ENCODE results near the gene PPP1R3F.
"Not testable (repeated sequence)": the region's sequence is repeated elsewhere in the genome, so short reads cannot be mapped to it uniquely, and the experiment has no call there.

The PPP1R3F gene

GRCh38 chrX:49316085-49316484 lies 46.5 kb downstream of the PPP1R3F start:
- Histone ChIP-seq H3K9me3 (ENCODE audit: insufficient read depth, low read length, severe bottlenecking) (no peaks in the 10 kb centered on the region), H3K4me1 (ENCODE audit: insufficient read depth, low read length) (no peaks in the 10 kb centered on the region), H3K9ac (ENCODE audit: low read depth, low read length) (no peak overlapping the region), H3K79me2 (ENCODE audit: insufficient read depth, low read length) (no peaks in the 10 kb centered on the region), H3K27ac (ENCODE audit: low read length) (no peak overlapping the region), H4K20me1 (ENCODE audit: insufficient read depth, low read length) (no peaks in the 10 kb centered on the region), H3K27me3 (ENCODE audit: insufficient read depth, low read length, poor library complexity) (no peaks in the 10 kb centered on the region), H3K4me2 (ENCODE audit: insufficient read depth, low read length) (no peak overlapping the region), H3K36me3 (ENCODE audit: insufficient read depth, low read length) (no peaks in the 10 kb centered on the region), H3K4me3 (ENCODE audit: low read depth in 1 of 2, low read length in 2 of 2) (no peak overlapping the region), H2AFZ (ENCODE audit: low read depth, low read length) (no peak overlapping the region)
- TF ChIP-seq, protein P1, sequence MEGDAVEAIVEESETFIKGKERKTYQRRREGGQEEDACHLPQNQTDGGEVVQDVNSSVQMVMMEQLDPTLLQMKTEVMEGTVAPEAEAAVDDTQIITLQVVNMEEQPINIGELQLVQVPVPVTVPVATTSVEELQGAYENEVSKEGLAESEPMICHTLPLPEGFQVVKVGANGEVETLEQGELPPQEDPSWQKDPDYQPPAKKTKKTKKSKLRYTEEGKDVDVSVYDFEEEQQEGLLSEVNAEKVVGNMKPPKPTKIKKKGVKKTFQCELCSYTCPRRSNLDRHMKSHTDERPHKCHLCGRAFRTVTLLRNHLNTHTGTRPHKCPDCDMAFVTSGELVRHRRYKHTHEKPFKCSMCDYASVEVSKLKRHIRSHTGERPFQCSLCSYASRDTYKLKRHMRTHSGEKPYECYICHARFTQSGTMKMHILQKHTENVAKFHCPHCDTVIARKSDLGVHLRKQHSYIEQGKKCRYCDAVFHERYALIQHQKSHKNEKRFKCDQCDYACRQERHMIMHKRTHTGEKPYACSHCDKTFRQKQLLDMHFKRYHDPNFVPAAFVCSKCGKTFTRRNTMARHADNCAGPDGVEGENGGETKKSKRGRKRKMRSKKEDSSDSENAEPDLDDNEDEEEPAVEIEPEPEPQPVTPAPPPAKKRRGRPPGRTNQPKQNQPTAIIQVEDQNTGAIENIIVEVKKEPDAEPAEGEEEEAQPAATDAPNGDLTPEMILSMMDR (IDR thresholded peaks at IDR 0.05; ENCODE audit: borderline replicate concordance, extremely low read depth, low read length, poor library complexity, severe bottlenecking) = no peak
- no peak for TF ChIP-seq EZH2 (IDR thresholded peaks at IDR 0.05; ENCODE audit: borderline replicate concordance, low read depth, low read length, severe bottlenecking)
- ATAC-seq (ENCODE audit: insufficient read depth, low read depth) (no peak), DNase-seq (no peak)

- not testable (repeated sequence) for H4K20me1 ChIP-seq (ENCODE audit: insufficient read depth, low read length); H3K27me3 ChIP-seq (ENCODE audit: insufficient read depth, low read length, poor library complexity); H2AFZ ChIP-seq (ENCODE audit: low read depth, low read length)
These were observed 52.1 kb downstream of the PPP1R3F start, which contains the start of gene GAGE12J for GRCh38 chrX:49321737-49322136. Gene GAGE12J (plus strand): TSS chrX:49322037. CDS start chrX:49323194, 1,157 bp downstream.

DNA sequence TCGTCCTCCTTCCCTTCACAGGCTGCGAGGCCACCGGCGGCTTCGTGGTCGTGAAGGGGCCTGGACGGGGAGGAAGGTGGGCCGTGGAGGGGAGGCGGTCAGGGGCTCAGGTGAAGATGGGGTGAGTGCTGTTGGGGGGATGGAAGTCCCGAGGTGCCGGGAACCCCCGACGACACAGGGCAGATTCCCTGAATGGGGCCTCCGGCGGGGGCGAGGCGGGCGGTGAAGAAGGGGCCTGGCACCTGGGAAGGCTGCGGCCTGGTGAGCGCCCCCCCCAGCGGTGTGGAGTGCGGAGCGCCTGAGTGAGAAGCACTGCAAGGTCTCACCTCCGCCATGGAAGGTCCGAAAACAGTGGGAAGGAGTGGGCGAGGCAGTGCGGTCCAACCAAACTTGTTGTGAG lies 52.7 kb downstream of the PPP1R3F start:
- DNase-seq; H3K9me3 ChIP-seq (ENCODE audit: insufficient read depth, low read length, severe bottlenecking); H3K4me2 ChIP-seq (ENCODE audit: insufficient read depth, low read length); H2AFZ ChIP-seq (ENCODE audit: low read depth, low read length); H3K79me2 ChIP-seq (ENCODE audit: insufficient read depth, low read length); H3K4me3 ChIP-seq (ENCODE audit: low read depth in 1 of 2, low read length in 2 of 2); H3K27ac ChIP-seq (ENCODE audit: low read length); H3K9ac ChIP-seq (ENCODE audit: low read depth, low read length); ATAC-seq (ENCODE audit: insufficient read depth, low read depth); H3K27me3 ChIP-seq (ENCODE audit: insufficient read depth, low read length, poor library complexity); H4K20me1 ChIP-seq (ENCODE audit: insufficient read depth, low read length); H3K36me3 ChIP-seq (ENCODE audit: insufficient read depth, low read length); H3K4me1 ChIP-seq (ENCODE audit: insufficient read depth, low read length): not testable (repeated sequence)

More at GRCh38 chrX:49321737-49322136, 52.1 kb downstream of the PPP1R3F start, which contains the start of gene GAGE12J:
- DNase-seq; H3K27ac ChIP-seq (ENCODE audit: low read length); H3K4me3 ChIP-seq (ENCODE audit: low read depth in 1 of 2, low read length in 2 of 2); H3K4me1 ChIP-seq (ENCODE audit: insufficient read depth, low read length); H3K9ac ChIP-seq (ENCODE audit: low read depth, low read length); H3K9me3 ChIP-seq (ENCODE audit: insufficient read depth, low read length, severe bottlenecking); H3K36me3 ChIP-seq (ENCODE audit: insufficient read depth, low read length); H3K79me2 ChIP-seq (ENCODE audit: insufficient read depth, low read length); ATAC-seq (ENCODE audit: insufficient read depth, low read depth); H3K4me2 ChIP-seq (ENCODE audit: insufficient read depth, low read length): not testable (repeated sequence)

GRCh38 chrX:49323735-49324134 lies 54.1 kb downstream of the PPP1R3F start:
- DNase-seq; H3K36me3 ChIP-seq (ENCODE audit: insufficient read depth, low read length); H3K79me2 ChIP-seq (ENCODE audit: insufficient read depth, low read length); H3K4me3 ChIP-seq (ENCODE audit: low read depth in 1 of 2, low read length in 2 of 2); H3K27me3 ChIP-seq (ENCODE audit: insufficient read depth, low read length, poor library complexity); H3K9ac ChIP-seq (ENCODE audit: low read depth, low read length); H4K20me1 ChIP-seq (ENCODE audit: insufficient read depth, low read length); ATAC-seq (ENCODE audit: insufficient read depth, low read depth); H3K4me2 ChIP-seq (ENCODE audit: insufficient read depth, low read length); H3K9me3 ChIP-seq (ENCODE audit: insufficient read depth, low read length, severe bottlenecking); H3K4me1 ChIP-seq (ENCODE audit: insufficient read depth, low read length); H2AFZ ChIP-seq (ENCODE audit: low read depth, low read length); H3K27ac ChIP-seq (ENCODE audit: low read length): not testable (repeated sequence)

- not testable (repeated sequence) for H3K4me2 ChIP-seq (ENCODE audit: insufficient read depth, low read length); H3K9me3 ChIP-seq (ENCODE audit: insufficient read depth, low read length, severe bottlenecking); H3K36me3 ChIP-seq (ENCODE audit: insufficient read depth, low read length); H3K4me3 ChIP-seq (ENCODE audit: low read depth in 1 of 2, low read length in 2 of 2); H3K4me1 ChIP-seq (ENCODE audit: insufficient read depth, low read length); H3K79me2 ChIP-seq (ENCODE audit: insufficient read depth, low read length); H4K20me1 ChIP-seq (ENCODE audit: insufficient read depth, low read length); H3K9ac ChIP-seq (ENCODE audit: low read depth, low read length); ATAC-seq (ENCODE audit: insufficient read depth, low read depth); H2AFZ ChIP-seq (ENCODE audit: low read depth, low read length); DNase-seq; H3K27me3 ChIP-seq (ENCODE audit: insufficient read depth, low read length, poor library complexity); H3K27ac ChIP-seq (ENCODE audit: low read length)
These were observed 60.8 kb downstream of the PPP1R3F start for GRCh38 chrX:49330421-49330820.

GRCh38 chrX:49331282-49331681 lies 61.7 kb downstream of the PPP1R3F start, which contains the start of gene GAGE13:
Gene GAGE13 (plus strand): TSS chrX:49331582. CDS start chrX:49332738, 1,156 bp downstream.
- not testable (repeated sequence) for H3K4me3 ChIP-seq (ENCODE audit: low read depth in 1 of 2, low read length in 2 of 2); H3K9me3 ChIP-seq (ENCODE audit: insufficient read depth, low read length, severe bottlenecking); H3K4me2 ChIP-seq (ENCODE audit: insufficient read depth, low read length); H4K20me1 ChIP-seq (ENCODE audit: insufficient read depth, low read length); DNase-seq; H3K9ac ChIP-seq (ENCODE audit: low read depth, low read length); H3K27me3 ChIP-seq (ENCODE audit: insufficient read depth, low read length, poor library complexity); H3K4me1 ChIP-seq (ENCODE audit: insufficient read depth, low read length); H3K79me2 ChIP-seq (ENCODE audit: insufficient read depth, low read length); H3K36me3 ChIP-seq (ENCODE audit: insufficient read depth, low read length); H3K27ac ChIP-seq (ENCODE audit: low read length); H2AFZ ChIP-seq (ENCODE audit: low read depth, low read length); ATAC-seq (ENCODE audit: insufficient read depth, low read depth)

DNA sequence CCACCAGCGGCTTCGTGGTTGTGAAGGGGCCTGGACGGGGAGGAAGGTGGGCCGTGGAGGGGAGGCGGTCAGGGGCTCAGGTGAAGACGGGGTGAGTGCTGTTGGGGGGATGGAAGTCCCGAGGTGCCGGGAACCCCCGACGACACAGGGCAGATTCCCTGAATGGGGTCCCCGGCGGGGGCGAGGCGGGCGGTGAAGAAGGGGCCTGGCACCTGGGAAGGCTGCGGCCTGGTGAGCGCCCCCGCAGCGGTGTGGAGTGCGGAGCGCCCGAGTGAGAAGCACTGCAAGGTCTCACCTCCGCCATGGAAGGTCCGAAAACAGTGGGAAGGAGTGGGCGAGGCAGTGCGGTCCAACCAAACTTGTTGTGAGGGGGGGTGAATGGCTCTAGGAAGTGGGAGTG lies 62.2 kb downstream of the PPP1R3F start:
- not testable (repeated sequence) for H3K9me3 ChIP-seq (ENCODE audit: insufficient read depth, low read length, severe bottlenecking); H3K9ac ChIP-seq (ENCODE audit: low read depth, low read length); H3K79me2 ChIP-seq (ENCODE audit: insufficient read depth, low read length); ATAC-seq (ENCODE audit: insufficient read depth, low read depth); H3K36me3 ChIP-seq (ENCODE audit: insufficient read depth, low read length); H3K4me3 ChIP-seq (ENCODE audit: low read depth in 1 of 2, low read length in 2 of 2); H3K4me1 ChIP-seq (ENCODE audit: insufficient read depth, low read length); H4K20me1 ChIP-seq (ENCODE audit: insufficient read depth, low read length); H3K27me3 ChIP-seq (ENCODE audit: insufficient read depth, low read length, poor library complexity); DNase-seq; H3K4me2 ChIP-seq (ENCODE audit: insufficient read depth, low read length); H2AFZ ChIP-seq (ENCODE audit: low read depth, low read length); H3K27ac ChIP-seq (ENCODE audit: low read length)
